ENCODE data around the gene OR2A25. TPM values are rescaled to one million over a fixed set of nuclear protein-coding genes. Genes with fewer than 3 reads are reported as not detected.
A peak's percentile ranks its signal among the peaks of the same experiment; 100 is the strongest.
"Not testable (repeated sequence)": the region's sequence is repeated elsewhere in the genome, so short reads cannot be mapped to it uniquely, and the experiment has no call there.

Gene OR2A25
- total and polyA plus RNA-seq, 8 donors: 0.08 to 0.17 (median 0.09) TPM; not detected in 5

- no peak within 1 kb of the TSS for H3K27ac ChIP-seq
- H3K4me3 ChIP-seq: no peak within 1 kb of the TSS
- no peaks in the 10 kb centered on the region for H3K9me3 ChIP-seq
- TF ChIP-seq CTCF (IDR thresholded peaks at IDR 0.05): no peak
- no peaks in the 10 kb centered on the region for H3K36me3 ChIP-seq
- H3K4me1 ChIP-seq: no peaks in the 10 kb centered on the region
- no peak for DNase-seq
- intact Hi-C loops (cut with DNase I): no loop called here
- H3K27me3 ChIP-seq: no peaks in the 10 kb centered on the region
- no peak for ATAC-seq
These were observed 21.0 kb upstream of the OR2A25 start, which contains the start of gene OR2A5 for GRCh38 chr7:144048648-144049047. Gene OR2A5, plus strand, starts transcription at chr7:144048948. Its CDS starts 1,454 bp downstream, at chr7:144050402.

GRCh38 chr7:144049491-144049890, 20.1 kb upstream of the OR2A25 start:
- Histone ChIP-seq H3K4me3 (no peak overlapping the region), H3K9me3 (no peaks in the 10 kb centered on the region), H3K27me3 (no peaks in the 10 kb centered on the region), H3K27ac (no peak overlapping the region), H3K4me1 (no peaks in the 10 kb centered on the region), H3K36me3 (no peaks in the 10 kb centered on the region)
- intact Hi-C loops (cut with DNase I): no loop called here
- no peak for TF ChIP-seq CTCF (IDR thresholded peaks at IDR 0.05)
- no peak for DNase-seq
- ATAC-seq: no peak

GRCh38 chr7:144050093-144050492, 19.5 kb upstream of the OR2A25 start:
- Histone ChIP-seq H3K9me3 (no peaks in the 10 kb centered on the region), H3K27ac (no peak overlapping the region), H3K4me1 (no peaks in the 10 kb centered on the region), H3K4me3 (no peak overlapping the region), H3K36me3 (no peaks in the 10 kb centered on the region), H3K27me3 (no peaks in the 10 kb centered on the region)
- no peak for TF ChIP-seq CTCF (IDR thresholded peaks at IDR 0.05)
- DNase-seq (no peak), ATAC-seq (no peak)
- intact Hi-C loops (cut with DNase I): no loop called here

GRCh38 chr7:144050884-144051283, 18.7 kb upstream of the OR2A25 start:
- H3K36me3 ChIP-seq; intact Hi-C loops (cut with DNase I); H3K9me3 ChIP-seq; H3K4me1 ChIP-seq; H3K4me3 ChIP-seq; H3K27ac ChIP-seq; ATAC-seq; H3K27me3 ChIP-seq: not testable (repeated sequence)
- peak in 1 of 4 donors; percentile 50 for DNase-seq

- no peaks in the 10 kb centered on the region for H3K27me3 ChIP-seq
- no peak overlapping the region for H3K27ac ChIP-seq
- H3K4me1 ChIP-seq: no peaks in the 10 kb centered on the region
- no peak for ATAC-seq
- intact Hi-C loops (cut with DNase I): no loop called here
- no peaks in the 10 kb centered on the region for H3K36me3 ChIP-seq
- TF ChIP-seq CTCF (IDR thresholded peaks at IDR 0.05): no peak
- no peak overlapping the region for H3K4me3 ChIP-seq
- H3K9me3 ChIP-seq: no peaks in the 10 kb centered on the region
- DNase-seq: no peak
These were observed 11.7 kb upstream of the OR2A25 start for GRCh38 chr7:144057954-144058353.

- Histone ChIP-seq H3K27ac (no peak overlapping the region), H3K27me3 (no peaks in the 10 kb centered on the region), H3K9me3 (no peaks in the 10 kb centered on the region), H3K4me1 (no peaks in the 10 kb centered on the region), H3K36me3 (no peaks in the 10 kb centered on the region), H3K4me3 (no peak overlapping the region)
- intact Hi-C loops (cut with DNase I): no loop called here
- no peak for TF ChIP-seq CTCF (IDR thresholded peaks at IDR 0.05)
- ATAC-seq (no peak), DNase-seq (no peak)
These were observed 5.9 kb upstream of the OR2A25 start for GRCh38 chr7:144063710-144064109.
